Hepatocyte (in vitro differentiated cells): ENCODE data around the gene SYNGR2. TPM values are rescaled to one million over a fixed set of nuclear protein-coding genes. Genes with fewer than 3 reads are reported as not detected.

Source experiments
- DNase-seq: peaks from one replicate; pipeline ENCODE4 v3.0.0-alpha.2; 2016; ENCODE audit warnings: low spot score
- H2AFZ ChIP-seq: fragments of 200-600 bp; sonication (generic); 2 replicates; pipeline ENCODE4 v1.6.0; 2016; ENCODE audit warnings: antibody characterized with exemption, mild to moderate bottlenecking
- H3K27ac ChIP-seq: fragments of 200-600 bp; sonication (generic); 2 replicates; pipeline ENCODE4 v1.5.1; 2016; ENCODE audit warnings: mild to moderate bottlenecking
- H3K27me3 ChIP-seq: fragments of 200-600 bp; sonication (generic); 2 replicates; pipeline ENCODE4 v1.6.1; 2016
- H3K36me3 ChIP-seq: fragments of 200-600 bp; sonication (generic); replicated peaks from 2 replicates; pipeline ENCODE4 v1.5.1; 2016; ENCODE audit warnings: low read depth; ENCODE audit not compliant: insufficient read depth
- H3K4me1 ChIP-seq: fragments of 200-600 bp; sonication (generic); 2 replicates; pipeline ENCODE4 v1.5.1; 2016; ENCODE audit warnings: mild to moderate bottlenecking, moderate library complexity; ENCODE audit not compliant: insufficient read depth
- H3K4me2 ChIP-seq: fragments of 200-600 bp; sonication (generic); 2 replicates; pipeline ENCODE4 v1.6.0; 2016
- H3K4me3 ChIP-seq: fragments of 200-600 bp; sonication (generic); 2 replicates; pipeline ENCODE4 v1.5.1; 2016; ENCODE audit warnings: mild to moderate bottlenecking
- H3K79me2 ChIP-seq: fragments of 200-600 bp; sonication (generic); 2 replicates; pipeline ENCODE4 v1.6.0; 2017; ENCODE audit warnings: mild to moderate bottlenecking
- H3K9me2 ChIP-seq: fragments of 200-600 bp; sonication (generic); replicated peaks from 2 replicates; pipeline ENCODE4 v1.6.0; 2017; ENCODE audit warnings: mild to moderate bottlenecking; ENCODE audit not compliant: insufficient read depth
- H3K9me3 ChIP-seq: fragments of 200-600 bp; sonication (generic); 2 replicates; pipeline ENCODE4 v1.5.1; 2016; ENCODE audit warnings: low read depth, mild to moderate bottlenecking
- H4K20me1 ChIP-seq: fragments of 200-600 bp; sonication (generic); 2 replicates; pipeline ENCODE4 v1.6.0; 2016; ENCODE audit warnings: mild to moderate bottlenecking; ENCODE audit not compliant: insufficient read depth, poor library complexity, severe bottlenecking
- CTCF ChIP-seq: fragments of 200-600 bp; sonication (generic); IDR thresholded peaks from 2 replicates; pipeline ENCODE4 v1.5.1; 2016; ENCODE audit warnings: antibody characterized with exemption, mild to moderate bottlenecking; ENCODE audit not compliant: poor library complexity
- EZH2 ChIP-seq: fragments of 200-600 bp; sonication (generic); IDR thresholded peaks from 2 replicates; pipeline ENCODE4 v1.6.1; 2016; ENCODE audit warnings: antibody characterized with exemption, mild to moderate bottlenecking, borderline replicate concordance
- EZH2phosphoT487 ChIP-seq: fragments of 200-600 bp; sonication (generic); IDR thresholded peaks from one replicate; pipeline ENCODE4 v1.6.1; 2018; ENCODE audit warnings: antibody characterized with exemption, mild to moderate bottlenecking, low read depth, moderate library complexity; ENCODE audit not compliant: unreplicated experiment, severe bottlenecking
- WGBS: methylation state at CpG from one replicate; pipeline ENCODE4 v1.1.6; 2016; ENCODE audit warnings: low lambda C conversion rate; ENCODE audit errors: missing lambda C conversion rate; 5-methylcytosine and 5-hydroxymethylcytosine counted together
- polyA plus RNA-seq: library from polyadenylated mRNA; unstranded; fragments of >200 nt; fragmentation: Nextera tagmentation; extraction: Ambion mirVana; gene quantifications from 2 replicates; pipeline ENCODE4 v1.2.1, GENCODE V29; 2016
- total RNA-seq: library from RNA; depleted of rRNA; stranded (reverse); fragments of >200 nt; gene quantifications from 2 replicates; pipeline ENCODE4 v1.2.3, GENCODE V29; 2014

The SYNGR2 gene
- total and polyA plus RNA-seq, 2 experiments from 2014 or later, result 48.3 to 160 TPM

- no peak for TF ChIP-seq EZH2phosphoT487
- no peak for TF ChIP-seq CTCF
- no peak for TF ChIP-seq EZH2
- Histone ChIP-seq H3K36me3 (no peaks in the 10 kb centered on the region), H4K20me1 (no peaks in the 10 kb centered on the region), H3K4me1 (peaks cover 23% of the 10 kb centered on the region), H3K4me3 (no peak within 1 kb of the TSS), H3K27ac (no peak within 1 kb of the TSS), H3K9me3 (no peaks in the 10 kb centered on the region), H3K9me2 (no peaks in the 10 kb centered on the region), H2AFZ (no peak within 1 kb of the TSS), H3K4me2 (peak within 1 kb of the TSS; percentile 87), H3K27me3 (peaks cover 11% of the 10 kb centered on the region), H3K79me2 (peaks cover 3% of the 10 kb centered on the region)
- WGBS, result 84% methylated on average over 10 of the region's 10 CpGs
- no peak for DNase-seq
Measured at GRCh38 chr17:78130437-78131101, 37.8 kb upstream of the SYNGR2 start, which contains the start of gene TMC8. Gene TMC8 (plus strand): TSS chr17:78130771. CDS start chr17:78131589, 818 bp downstream.

GRCh38 chr17:78131172-78132083 is 37.0 kb upstream of the SYNGR2 start:
- no peak for DNase-seq

GRCh38 chr17:78132084-78132676 is 36.2 kb upstream of the SYNGR2 start:
- H3K4me3 ChIP-seq, result no peak overlapping the region
- no peaks in the 10 kb centered on the region for H3K36me3 ChIP-seq
- no peaks in the 10 kb centered on the region for H3K9me2 ChIP-seq
- H3K4me1 ChIP-seq, result peaks cover 18% of the 10 kb centered on the region
- H4K20me1 ChIP-seq, result no peaks in the 10 kb centered on the region
- no peaks in the 10 kb centered on the region for H3K79me2 ChIP-seq
- H3K9me3 ChIP-seq, result no peaks in the 10 kb centered on the region
- peak overlapping the region; percentile 87 for H3K4me2 ChIP-seq
- peaks cover 11% of the 10 kb centered on the region for H3K27me3 ChIP-seq
- no peak for TF ChIP-seq CTCF
- TF ChIP-seq EZH2, result no peak
- TF ChIP-seq EZH2phosphoT487, result no peak
- H2AFZ ChIP-seq, result no peak overlapping the region
- DNase-seq, result peak; percentile 63
- WGBS, result 49% methylated on average over 15 of the region's 38 CpGs
- peak overlapping the region; percentile 27 for H3K27ac ChIP-seq

More at GRCh38 chr17:78131172-78132083, 37.0 kb upstream of the SYNGR2 start:
- no peak overlapping the region for H2AFZ ChIP-seq
- H3K27me3 ChIP-seq, result peaks cover 11% of the 10 kb centered on the region
- no peaks in the 10 kb centered on the region for H3K36me3 ChIP-seq
- WGBS, result 60% methylated on average over 37 of the region's 74 CpGs
- no peak overlapping the region for H3K27ac ChIP-seq
- peak overlapping the region; percentile 87 for H3K4me2 ChIP-seq
- H3K9me3 ChIP-seq, result no peaks in the 10 kb centered on the region
- no peaks in the 10 kb centered on the region for H4K20me1 ChIP-seq
- no peak for TF ChIP-seq EZH2phosphoT487
- TF ChIP-seq CTCF, result no peak
- TF ChIP-seq EZH2, result no peak
- no peak overlapping the region for H3K4me3 ChIP-seq
- H3K9me2 ChIP-seq, result no peaks in the 10 kb centered on the region
- peaks cover 23% of the 10 kb centered on the region for H3K4me1 ChIP-seq
- H3K79me2 ChIP-seq, result peaks cover 3% of the 10 kb centered on the region
